AG09309 (cell line): ENCODE data around the gene AP3D1.

Source experiments
- DNase-seq: peaks from one replicate; pipeline ENCODE4 v3.0.0-alpha.2; 2010; ENCODE audit warnings: low read depth
- H3K4me3 ChIP-seq: 2 replicates; pipeline ENCODE4 v1.5.1; 2011; ENCODE audit warnings: mild to moderate bottlenecking, low read depth, low read length, moderate library complexity; ENCODE audit not compliant: control insufficient read depth
- TF ChIP-seq, protein P1 (sequence below): IDR thresholded peaks from 2 replicates; pipeline ENCODE4 v1.5.1; 2011; ENCODE audit warnings: mild to moderate bottlenecking, low read depth, low read length, inconsistent platforms; ENCODE audit not compliant: insufficient read depth, control insufficient read depth; ENCODE audit errors: missing control alignments

The AP3D1 gene

DNA sequence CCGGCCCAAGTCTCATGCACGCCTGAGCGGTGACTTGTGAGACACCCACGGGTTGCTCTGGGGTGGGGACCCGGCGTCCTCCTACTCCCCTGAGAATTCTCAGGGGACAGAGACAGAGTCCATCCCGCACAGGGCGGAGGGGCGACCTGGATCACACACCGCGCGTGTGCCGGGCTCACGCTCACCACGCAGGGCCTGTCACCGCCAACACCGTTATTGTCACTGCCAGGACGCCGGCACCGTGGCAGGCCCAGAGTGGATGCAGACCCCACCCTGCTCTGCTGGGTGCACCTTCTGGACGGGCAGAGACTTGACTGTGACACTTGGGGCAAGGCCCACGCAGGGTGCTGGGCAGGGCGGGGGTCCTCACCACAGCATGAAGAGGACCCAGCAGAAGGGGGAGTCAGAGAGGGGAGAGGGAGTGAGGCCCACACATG lies 71.5 kb downstream of the AP3D1 start:
- TF ChIP-seq, protein P1, sequence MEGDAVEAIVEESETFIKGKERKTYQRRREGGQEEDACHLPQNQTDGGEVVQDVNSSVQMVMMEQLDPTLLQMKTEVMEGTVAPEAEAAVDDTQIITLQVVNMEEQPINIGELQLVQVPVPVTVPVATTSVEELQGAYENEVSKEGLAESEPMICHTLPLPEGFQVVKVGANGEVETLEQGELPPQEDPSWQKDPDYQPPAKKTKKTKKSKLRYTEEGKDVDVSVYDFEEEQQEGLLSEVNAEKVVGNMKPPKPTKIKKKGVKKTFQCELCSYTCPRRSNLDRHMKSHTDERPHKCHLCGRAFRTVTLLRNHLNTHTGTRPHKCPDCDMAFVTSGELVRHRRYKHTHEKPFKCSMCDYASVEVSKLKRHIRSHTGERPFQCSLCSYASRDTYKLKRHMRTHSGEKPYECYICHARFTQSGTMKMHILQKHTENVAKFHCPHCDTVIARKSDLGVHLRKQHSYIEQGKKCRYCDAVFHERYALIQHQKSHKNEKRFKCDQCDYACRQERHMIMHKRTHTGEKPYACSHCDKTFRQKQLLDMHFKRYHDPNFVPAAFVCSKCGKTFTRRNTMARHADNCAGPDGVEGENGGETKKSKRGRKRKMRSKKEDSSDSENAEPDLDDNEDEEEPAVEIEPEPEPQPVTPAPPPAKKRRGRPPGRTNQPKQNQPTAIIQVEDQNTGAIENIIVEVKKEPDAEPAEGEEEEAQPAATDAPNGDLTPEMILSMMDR = no peak
- DNase-seq = no peak
- no peak overlapping the region for H3K4me3 ChIP-seq

- H3K4me3 ChIP-seq = no peak overlapping the region
- DNase-seq = no peak
- TF ChIP-seq, protein P1 = no peak
These were observed 72.1 kb downstream of the AP3D1 start for GRCh38 chr19:2079076-2079864.

DNA sequence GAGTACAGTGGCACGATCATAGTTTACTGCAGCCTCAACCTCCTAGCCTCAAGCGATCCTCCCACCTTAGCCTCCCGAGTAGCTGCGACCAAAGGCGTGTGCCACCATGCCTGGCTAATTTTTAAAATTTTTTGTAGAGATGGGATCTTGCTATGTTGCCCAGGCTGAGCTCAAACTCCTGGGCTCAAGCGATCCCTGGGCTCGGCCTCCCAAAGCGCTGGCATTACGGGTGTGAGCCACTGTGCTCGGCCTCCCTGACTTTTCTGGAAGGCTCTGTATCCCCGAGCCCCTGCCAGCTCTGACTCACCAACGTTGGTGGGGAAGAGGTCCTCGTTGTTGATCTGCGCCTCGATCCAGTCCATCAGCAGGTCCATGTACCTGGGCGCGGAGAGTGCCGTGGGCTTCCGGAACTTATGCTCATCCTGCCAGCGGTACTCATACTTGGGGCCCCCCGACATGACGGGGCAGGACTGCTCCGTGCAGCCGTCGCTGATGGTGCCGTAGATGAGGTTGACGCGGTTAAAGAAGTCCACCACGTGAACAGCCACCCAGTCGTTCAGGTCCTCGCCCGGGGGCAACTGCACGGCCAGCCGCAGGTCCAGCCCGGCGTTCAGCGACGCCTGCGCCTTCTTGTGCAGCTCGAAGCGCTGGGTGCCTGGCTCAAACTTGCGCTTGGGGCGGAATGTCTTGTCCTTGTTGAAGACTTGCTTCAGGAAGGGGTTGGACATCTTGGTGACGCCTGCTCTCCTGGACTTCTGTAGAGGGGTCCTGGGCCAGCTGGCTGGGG lies 73.3 kb downstream of the AP3D1 start:
- TF ChIP-seq, protein P1 = no peak
- no peak for DNase-seq
- H3K4me3 ChIP-seq = no peak overlapping the region

- TF ChIP-seq, protein P1 = no peak
- H3K4me3 ChIP-seq = no peak overlapping the region
- no peak for DNase-seq
These were observed 74.0 kb downstream of the AP3D1 start for GRCh38 chr19:2077398-2077797.

DNA sequence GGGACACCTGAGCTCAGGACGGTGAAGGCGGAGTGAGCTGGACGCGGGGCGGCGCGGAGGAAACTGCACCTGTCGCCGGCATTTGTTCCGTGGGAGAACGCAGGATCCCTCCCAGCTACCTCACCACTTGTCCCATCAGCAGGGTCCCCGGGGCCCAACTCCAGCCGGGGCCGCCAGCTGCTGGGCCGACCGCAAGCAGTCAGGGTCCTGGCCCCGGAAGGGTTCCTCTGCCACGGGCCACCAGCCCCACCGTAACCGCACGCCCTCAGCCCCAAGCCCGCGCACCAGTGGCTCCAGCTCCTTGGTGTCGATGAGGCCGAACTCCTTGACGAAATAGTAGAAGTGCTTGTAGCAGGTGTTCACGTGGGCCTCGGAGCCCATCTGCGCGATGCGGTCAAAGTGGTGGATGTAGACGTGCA lies 74.8 kb downstream of the AP3D1 start:
- no peak overlapping the region for H3K4me3 ChIP-seq
- TF ChIP-seq, protein P1 = no peak
- no peak for DNase-seq

- no peak overlapping the region for H3K4me3 ChIP-seq
- TF ChIP-seq, protein P1 = no peak
- no peak for DNase-seq
These were observed 78.4 kb downstream of the AP3D1 start for GRCh38 chr19:2072757-2073551.
